ENCODE measurements around the gene SREBF2. TPM values are rescaled to one million over a fixed set of nuclear protein-coding genes. Genes with fewer than 3 reads are reported as not detected.

Gene SREBF2
- total RNA-seq, 1 donor from 2014 or later: 119 TPM

Small RNAs within 50 kb of the gene (microRNA-seq; reads per million reads assigned to microRNA genes)
- 52.9 reads per million, percentile 55 among the genes with 10 or more reads in this experiment for gene MIR33A

Other genes starting within 250 kb of the SREBF2 start
- gene PMM1, start 243.3 kb upstream of the SREBF2 start, total RNA-seq (ENCODE audit: low replicate concordance): 33.5 and 35.5 TPM in 2 replicates
- 30.3 and 31.5 TPM in 2 replicates for gene DESI1, start 212.1 kb upstream of the SREBF2 start, total RNA-seq (ENCODE audit: low replicate concordance)
- 234 and 302 TPM in 2 replicates for gene XRCC6, start 211.8 kb upstream of the SREBF2 start, total RNA-seq (ENCODE audit: low replicate concordance)
- gene SNU13, start 144.2 kb upstream of the SREBF2 start, total RNA-seq (ENCODE audit: low replicate concordance): 124 and 136 TPM in 2 replicates
- gene MEI1, start 133.6 kb upstream of the SREBF2 start, total RNA-seq (ENCODE audit: low replicate concordance): 0.90 and 1.2 TPM in 2 replicates
- gene CCDC134, start 32.4 kb upstream of the SREBF2 start, total RNA-seq (ENCODE audit: low replicate concordance): 13.2 and 19.6 TPM in 2 replicates
- 0.22 and 0.45 TPM in 2 replicates for gene SHISA8, start 82.0 kb downstream of the SREBF2 start, total RNA-seq (ENCODE audit: low replicate concordance)
- 0.79 and 3.4 TPM in 2 replicates for gene TNFRSF13C, start 93.7 kb downstream of the SREBF2 start, total RNA-seq (ENCODE audit: low replicate concordance)
- 12.2 and 29.4 TPM in 2 replicates for gene CENPM, start 114.0 kb downstream of the SREBF2 start, total RNA-seq (ENCODE audit: low replicate concordance)
- gene SEPTIN3, start 136.3 kb downstream of the SREBF2 start, total RNA-seq (ENCODE audit: low replicate concordance): 3.7 and 16.3 TPM in 2 replicates
- not detected in 2 replicates for gene WBP2NL, start 165.7 kb downstream of the SREBF2 start, total RNA-seq (ENCODE audit: low replicate concordance)
- gene NAGA, start 237.7 kb downstream of the SREBF2 start, total RNA-seq (ENCODE audit: low replicate concordance): 24.1 and 35.9 TPM in 2 replicates
- 4.1 and 11.9 TPM in 2 replicates for gene PHETA2, start 241.1 kb downstream of the SREBF2 start, total RNA-seq (ENCODE audit: low replicate concordance)
- gene SMDT1, start 246.6 kb downstream of the SREBF2 start, total RNA-seq (ENCODE audit: low replicate concordance): 80.6 and 102 TPM in 2 replicates

Measured in type B pancreatic cell (in vitro differentiated cells).